Keratinocyte (primary cell): ENCODE results near the gene OSBPL5. TPM values are rescaled to one million over a fixed set of nuclear protein-coding genes. Genes with fewer than 3 reads are reported as not detected.

Source experiments
- DNase-seq: peaks from one replicate; pipeline ENCODE4 v3.0.0-alpha.2; 2011; ENCODE audit warnings: low read depth, missing footprints, low spot score
- FAIRE-seq: peaks from 2 replicates; lab custom pipeline; 2011; peaks lifted over from hg19 to GRCh38; lab: Jason Lieb, UNC
- H2AFZ ChIP-seq: 2 replicates; pipeline ENCODE4 v1.6.0; 2012; ENCODE audit warnings: low read length, control low read depth, inconsistent platforms; ENCODE audit not compliant: control insufficient read depth
- H3K27ac ChIP-seq: 2 replicates; pipeline ENCODE4 v1.5.1; 2011; ENCODE audit warnings: low read length; ENCODE audit not compliant: control insufficient read depth, insufficient read depth
- H3K27me3 ChIP-seq: 3 replicates; pipeline ENCODE4 v1.6.0; 2011; ENCODE audit warnings: low read length; ENCODE audit not compliant: control insufficient read depth, insufficient read depth; ENCODE audit errors: extremely low read depth
- H3K36me3 ChIP-seq, 2 experiments: 2 replicates in 1 of 2; 3 replicates in 1 of 2; pipeline ENCODE4 v1.5.1; 2011; ENCODE audit warnings: low read length in 2 of 2, mild to moderate bottlenecking in 1 of 2; ENCODE audit not compliant: control insufficient read depth in 2 of 2, insufficient read depth in 2 of 2; ENCODE audit errors: extremely low read depth in 1 of 2
- H3K4me1 ChIP-seq: 3 replicates; pipeline ENCODE4 v1.5.1; 2011; ENCODE audit warnings: low read length; ENCODE audit not compliant: control insufficient read depth, insufficient read depth; ENCODE audit errors: extremely low read depth
- H3K4me2 ChIP-seq: 3 replicates; pipeline ENCODE4 v1.6.0; 2011; ENCODE audit warnings: low read depth, low read length; ENCODE audit not compliant: control insufficient read depth, insufficient read depth; ENCODE audit errors: extremely low read depth
- H3K4me3 ChIP-seq, 3 experiments: fragments of 200-600 bp in 1 of 3; sonication (generic) in 1 of 3; 2 replicates in 2 of 3; 3 replicates in 1 of 3; pipeline ENCODE4 v1.5.1; 2011 to 2016; ENCODE audit warnings: low read length in 3 of 3, mild to moderate bottlenecking in 3 of 3, control low read depth in 2 of 3, inconsistent platforms in 1 of 3, low read depth in 1 of 3, mixed read lengths in 1 of 3, mixed run types in 1 of 3, moderate library complexity in 1 of 3; ENCODE audit not compliant: control insufficient read depth in 2 of 3, insufficient read depth in 2 of 3; ENCODE audit errors: extremely low read depth in 1 of 3
- H3K79me2 ChIP-seq: 2 replicates; pipeline ENCODE4 v1.6.0; 2012; ENCODE audit warnings: low read length; ENCODE audit not compliant: control insufficient read depth, insufficient read depth
- H3K9ac ChIP-seq: 3 replicates; pipeline ENCODE4 v1.6.0; 2011; ENCODE audit warnings: low read length; ENCODE audit not compliant: control insufficient read depth, insufficient read depth; ENCODE audit errors: extremely low read depth
- H3K9me1 ChIP-seq: 3 replicates; pipeline ENCODE4 v1.6.0; 2011; ENCODE audit warnings: low read length; ENCODE audit not compliant: control insufficient read depth, insufficient read depth; ENCODE audit errors: extremely low read depth
- H3K9me3 ChIP-seq: 2 replicates; pipeline ENCODE4 v1.5.1; 2012; ENCODE audit warnings: low read depth, low read length; ENCODE audit not compliant: control insufficient read depth
- H4K20me1 ChIP-seq: 3 replicates; pipeline ENCODE4 v1.6.0; 2011; ENCODE audit warnings: low read length; ENCODE audit not compliant: control insufficient read depth, insufficient read depth; ENCODE audit errors: extremely low read depth
- CTCF ChIP-seq, 3 experiments: IDR thresholded peaks in 1 of 3; conservative IDR thresholded peaks in 1 of 3; optimal IDR thresholded peaks in 1 of 3; 2 replicates in 2 of 3; 3 replicates in 1 of 3; pipeline versions ENCODE3 to v1.5.1; 2011; ENCODE audit warnings: low read length in 3 of 3, mild to moderate bottlenecking in 3 of 3, moderate library complexity in 2 of 3, control low read depth in 1 of 3, inconsistent platforms in 1 of 3; ENCODE audit not compliant: insufficient read depth in 2 of 3; ENCODE audit errors: extremely low read depth in 1 of 3
- EZH2 ChIP-seq: IDR thresholded peaks from one replicate; pipeline ENCODE4 v1.6.1; 2012; ENCODE audit warnings: inconsistent platforms, mild to moderate bottlenecking, low read length, moderate library complexity
- dilution Hi-C: fragments of 300-500 bp; cut with MboI; formaldehyde crosslinking; loops from one replicate; pipeline ENCODE4 v1.7.0; 2020; ENCODE audit warnings: low sequenced_read_pairs; ENCODE audit not compliant: extremely low pct_ligation_motif_present
- polyA plus RNA-seq, 5 experiments: library from polyadenylated mRNA; depleted of rRNA in 3 of 5; stranded (reverse) in 3 of 5; stranded (forward) in 1 of 5; unstranded in 1 of 5; fragments of >200 nt; gene quantifications; 1 replicate in 1 of 5; 2 replicates in 3 of 5; 3 replicates in 1 of 5; pipeline versions ENCODE4 v1.2.1 to v1.2.3, GENCODE V29; 2011 to 2012; ENCODE audit warnings: missing spikeins in 2 of 5, low read depth in 1 of 5, low replicate concordance in 1 of 5

The OSBPL5 gene
- polyA plus RNA-seq, 1 donor (not counting 4 experiments of a cell fraction or from before 2014, with no cell fraction given), result 3.0 TPM

- no peak for DNase-seq
- peaks cover 0 to 3% of the 10 kb centered on the region in 2 experiments for H3K36me3 ChIP-seq
- no peak for FAIRE-seq
- H2AFZ ChIP-seq, result no peak overlapping the region
- H3K9me1 ChIP-seq, result no peaks in the 10 kb centered on the region
- H3K9ac ChIP-seq, result no peak overlapping the region
- H3K4me1 ChIP-seq, result no peaks in the 10 kb centered on the region
- no peak overlapping the region for H3K4me3 ChIP-seq
- no peaks in the 10 kb centered on the region for H4K20me1 ChIP-seq
- no peaks in the 10 kb centered on the region for H3K27me3 ChIP-seq
- dilution Hi-C loops, result no loop called here
- no peak for TF ChIP-seq EZH2
- no peak for TF ChIP-seq CTCF (optimal IDR thresholded peaks at IDR 0.05 in 1 of 3, IDR thresholded peaks at IDR 0.05 in 1 of 3, conservative IDR thresholded peaks at IDR 0.05 in 1 of 3; ENCODE audit: extremely low read depth in 1 of 3, insufficient read depth in 2 of 3, low read length in 3 of 3)
- H3K4me2 ChIP-seq, result no peak overlapping the region
- H3K79me2 ChIP-seq, result no peaks in the 10 kb centered on the region
- H3K27ac ChIP-seq, result no peak overlapping the region
- H3K9me3 ChIP-seq, result no peaks in the 10 kb centered on the region
These were observed 56.9 kb downstream of the OSBPL5 start for GRCh38 chr11:3108183-3108721.

GRCh38 chr11:3107608-3108182 lies 57.4 kb downstream of the OSBPL5 start:
- Histone ChIP-seq H3K27ac (no peak overlapping the region), H3K4me2 (no peak overlapping the region), H4K20me1 (no peaks in the 10 kb centered on the region), H3K4me3 (no peak overlapping the region), H3K9me1 (no peaks in the 10 kb centered on the region), H3K9me3 (no peaks in the 10 kb centered on the region), H3K79me2 (no peaks in the 10 kb centered on the region), H3K9ac (no peak overlapping the region), H3K4me1 (no peaks in the 10 kb centered on the region), H3K27me3 (no peaks in the 10 kb centered on the region), H2AFZ (no peak overlapping the region), H3K36me3 (peaks cover 0 to 3% of the 10 kb centered on the region in 2 experiments)
- dilution Hi-C loops, result no loop called here
- FAIRE-seq (no peak), DNase-seq (no peak)
- no peak for TF ChIP-seq CTCF (optimal IDR thresholded peaks at IDR 0.05 in 1 of 3, IDR thresholded peaks at IDR 0.05 in 1 of 3, conservative IDR thresholded peaks at IDR 0.05 in 1 of 3; ENCODE audit: extremely low read depth in 1 of 3, insufficient read depth in 2 of 3, low read length in 3 of 3)
- no peak for TF ChIP-seq EZH2
